BLaER1 (cell line): ENCODE data around the gene RSRC1.
"Not testable (repeated sequence)": the region's sequence is repeated elsewhere in the genome, so short reads cannot be mapped to it uniquely, and the experiment has no call there.

Source experiments
- H3K27ac ChIP-seq: shearing (Covaris generic); formaldehyde crosslinking; 2 replicates; pipeline ENCODE4 v1.8.1; 2022
- H3K27me3 ChIP-seq: shearing (Covaris generic); formaldehyde crosslinking; 2 replicates; pipeline ENCODE4 v1.8.1; 2022
- H3K36me3 ChIP-seq: shearing (Covaris generic); formaldehyde crosslinking; 2 replicates; pipeline ENCODE4 v1.8.1; 2022
- H3K4me1 ChIP-seq: shearing (Covaris generic); formaldehyde crosslinking; 2 replicates; pipeline ENCODE4 v1.8.1; 2022
- H3K4me2 ChIP-seq: shearing (Covaris generic); formaldehyde crosslinking; 2 replicates; pipeline ENCODE4 v1.8.1; 2022
- H3K4me3 ChIP-seq: shearing (Covaris generic); formaldehyde crosslinking; 2 replicates; pipeline ENCODE4 v1.8.1; 2022
- H3K9ac ChIP-seq: shearing (Covaris generic); formaldehyde crosslinking; 2 replicates; pipeline ENCODE4 v1.8.1; 2022
- H3K9me3 ChIP-seq: shearing (Covaris generic); formaldehyde crosslinking; 2 replicates; pipeline ENCODE4 v1.8.1; 2022
- H4K20me1 ChIP-seq: shearing (Covaris generic); formaldehyde crosslinking; 2 replicates; pipeline ENCODE4 v1.8.1; 2022
- Cebpa-rat ChIP-seq: shearing (Covaris generic); IDR thresholded peaks from 2 replicates; pipeline ENCODE4 v1.8.1; 2022

The RSRC1 gene

GRCh38 chr3:158109804-158110657 is at the start of gene RSRC1:
Gene RSRC1 (plus strand): TSS chr3:158110089. CDS start chr3:158122105, 12,016 bp downstream.
- H3K4me3 ChIP-seq: peak within 1 kb of the TSS; percentile 86
- H3K36me3 ChIP-seq: peaks cover 14% of the 10 kb centered on the region; the same call in 1 of the 2 replicates
- peaks cover 25% of the 10 kb centered on the region for H3K4me1 ChIP-seq
- H3K4me2 ChIP-seq: peak within 1 kb of the TSS; percentile 84
- peaks cover 23% of the 10 kb centered on the region for H3K9me3 ChIP-seq
- TF ChIP-seq Cebpa-rat: no peak
- H4K20me1 ChIP-seq: peaks cover 65% of the 10 kb centered on the region
- H3K9ac ChIP-seq: peak within 1 kb of the TSS; percentile 86
- H3K27me3 ChIP-seq: peaks cover 46% of the 10 kb centered on the region
- peak within 1 kb of the TSS; percentile 83 for H3K27ac ChIP-seq

- H3K27ac ChIP-seq, H3K4me1 ChIP-seq, H4K20me1 ChIP-seq, H3K27me3 ChIP-seq, H3K36me3 ChIP-seq, H3K9me3 ChIP-seq, H3K4me2 ChIP-seq, H3K9ac ChIP-seq, H3K4me3 ChIP-seq: not testable (repeated sequence)
Observed at GRCh38 chr3:158065574-158065973, 44.3 kb upstream of the RSRC1 start.

- no peaks in the 10 kb centered on the region for H3K9me3 ChIP-seq
- H3K9ac ChIP-seq: no peak overlapping the region
- no peaks in the 10 kb centered on the region for H3K36me3 ChIP-seq
- no peak overlapping the region for H3K4me3 ChIP-seq
- H4K20me1 ChIP-seq: no peaks in the 10 kb centered on the region
- no peak overlapping the region for H3K27ac ChIP-seq
- peaks cover 15% of the 10 kb centered on the region for H3K4me1 ChIP-seq
- no peak for TF ChIP-seq Cebpa-rat
- H3K4me2 ChIP-seq: no peak overlapping the region
- H3K27me3 ChIP-seq: no peaks in the 10 kb centered on the region
Observed at GRCh38 chr3:158072790-158073189, 37.1 kb upstream of the RSRC1 start.

- Histone ChIP-seq H3K4me1 (peaks cover 15% of the 10 kb centered on the region), H3K4me2 (peak overlapping the region; percentile 52), H3K4me3 (no peak overlapping the region), H3K9ac (no peak overlapping the region), H3K9me3 (no peaks in the 10 kb centered on the region), H3K36me3 (no peaks in the 10 kb centered on the region), H4K20me1 (no peaks in the 10 kb centered on the region), H3K27me3 (no peaks in the 10 kb centered on the region), H3K27ac (no peak overlapping the region)
- no peak for TF ChIP-seq Cebpa-rat
Observed at GRCh38 chr3:158074591-158074990, 35.3 kb upstream of the RSRC1 start.

GRCh38 chr3:158079599-158079998 is 30.3 kb upstream of the RSRC1 start:
- Histone ChIP-seq H3K4me1 (peaks cover 4% of the 10 kb centered on the region), H3K4me3 (no peak overlapping the region), H3K9ac (no peak overlapping the region), H3K4me2 (no peak overlapping the region), H3K36me3 (no peaks in the 10 kb centered on the region), H3K27me3 (no peaks in the 10 kb centered on the region), H3K27ac (no peak overlapping the region), H3K9me3 (no peaks in the 10 kb centered on the region), H4K20me1 (no peaks in the 10 kb centered on the region)
- no peak for TF ChIP-seq Cebpa-rat

- no peak overlapping the region for H3K27ac ChIP-seq
- TF ChIP-seq Cebpa-rat: no peak
- H3K27me3 ChIP-seq: no peaks in the 10 kb centered on the region
- no peaks in the 10 kb centered on the region for H3K4me1 ChIP-seq
- H3K4me3 ChIP-seq: no peak overlapping the region
- H3K36me3 ChIP-seq: no peaks in the 10 kb centered on the region
- no peak overlapping the region for H3K9ac ChIP-seq
- H4K20me1 ChIP-seq: no peaks in the 10 kb centered on the region
- H3K9me3 ChIP-seq: no peaks in the 10 kb centered on the region
- H3K4me2 ChIP-seq: no peak overlapping the region
Observed at GRCh38 chr3:158084651-158085050, 25.2 kb upstream of the RSRC1 start.

GRCh38 chr3:158085358-158085757 is 24.5 kb upstream of the RSRC1 start:
- no peaks in the 10 kb centered on the region for H4K20me1 ChIP-seq
- H3K9ac ChIP-seq: no peak overlapping the region
- H3K4me1 ChIP-seq: no peaks in the 10 kb centered on the region
- H3K27me3 ChIP-seq: no peaks in the 10 kb centered on the region
- H3K4me2 ChIP-seq: no peak overlapping the region
- no peak overlapping the region for H3K4me3 ChIP-seq
- H3K27ac ChIP-seq: no peak overlapping the region
- no peaks in the 10 kb centered on the region for H3K36me3 ChIP-seq
- no peak for TF ChIP-seq Cebpa-rat
- H3K9me3 ChIP-seq: no peaks in the 10 kb centered on the region

GRCh38 chr3:158085931-158086330 is 24.0 kb upstream of the RSRC1 start:
- Histone ChIP-seq H3K9ac (no peak overlapping the region), H3K4me3 (no peak overlapping the region), H3K27ac (no peak overlapping the region), H4K20me1 (no peaks in the 10 kb centered on the region), H3K36me3 (no peaks in the 10 kb centered on the region), H3K27me3 (no peaks in the 10 kb centered on the region), H3K4me1 (no peaks in the 10 kb centered on the region), H3K4me2 (no peak overlapping the region), H3K9me3 (no peaks in the 10 kb centered on the region)
- no peak for TF ChIP-seq Cebpa-rat

GRCh38 chr3:158086361-158086760 is 23.5 kb upstream of the RSRC1 start:
- H3K4me2 ChIP-seq: no peak overlapping the region
- TF ChIP-seq Cebpa-rat: no peak
- no peak overlapping the region for H3K27ac ChIP-seq

GRCh38 chr3:158086776-158087175 is 23.1 kb upstream of the RSRC1 start:
- Histone ChIP-seq H3K4me1 (no peaks in the 10 kb centered on the region), H3K27ac (no peak overlapping the region), H3K36me3 (no peaks in the 10 kb centered on the region), H3K4me2 (no peak overlapping the region), H3K9me3 (no peaks in the 10 kb centered on the region), H4K20me1 (no peaks in the 10 kb centered on the region), H3K27me3 (no peaks in the 10 kb centered on the region), H3K4me3 (no peak overlapping the region), H3K9ac (no peak overlapping the region)
- no peak for TF ChIP-seq Cebpa-rat

More at GRCh38 chr3:158086361-158086760, 23.5 kb upstream of the RSRC1 start:
- Histone ChIP-seq H3K4me3 (no peak overlapping the region), H4K20me1 (no peaks in the 10 kb centered on the region), H3K9me3 (no peaks in the 10 kb centered on the region), H3K9ac (no peak overlapping the region), H3K4me1 (no peaks in the 10 kb centered on the region), H3K36me3 (no peaks in the 10 kb centered on the region), H3K27me3 (no peaks in the 10 kb centered on the region)

- Histone ChIP-seq H4K20me1 (no peaks in the 10 kb centered on the region), H3K36me3 (no peaks in the 10 kb centered on the region), H3K9me3 (peaks cover 18% of the 10 kb centered on the region), H3K9ac (no peak overlapping the region), H3K4me3 (no peak overlapping the region), H3K4me1 (no peaks in the 10 kb centered on the region), H3K4me2 (no peak overlapping the region), H3K27ac (no peak overlapping the region), H3K27me3 (peaks cover 25% of the 10 kb centered on the region)
- no peak for TF ChIP-seq Cebpa-rat
Observed at GRCh38 chr3:158091531-158091930, 18.4 kb upstream of the RSRC1 start.
